GM12873 (cell line): Measurements from ENCODE around the gene CD81.

Experiments used
- CTCF ChIP-seq: IDR thresholded peaks from 2 replicates; pipeline ENCODE4 v1.5.1; 2012; ENCODE audit warnings: low read depth, mild to moderate bottlenecking, moderate library complexity, low read length, control low read depth; ENCODE audit not compliant: insufficient read depth; ENCODE audit errors: missing control alignments

CD81 gene

GRCh38 chr11:2348986-2349385, 28.1 kb upstream of the CD81 start:
- TF ChIP-seq CTCF = no peak

- TF ChIP-seq CTCF = no peak
Measured at GRCh38 chr11:2351701-2352100, 25.4 kb upstream of the CD81 start.

- TF ChIP-seq CTCF = no peak
Measured at GRCh38 chr11:2352420-2352819, 24.7 kb upstream of the CD81 start.

GRCh38 chr11:2355000-2355644, 22.0 kb upstream of the CD81 start:
- TF ChIP-seq CTCF = no peak

GRCh38 chr11:2357246-2357645, 19.9 kb upstream of the CD81 start:
- TF ChIP-seq CTCF = no peak

GRCh38 chr11:2358754-2359442, 18.2 kb upstream of the CD81 start:
- no peak for TF ChIP-seq CTCF

GRCh38 chr11:2359557-2359956, 17.6 kb upstream of the CD81 start:
- TF ChIP-seq CTCF = no peak
